Measurements from ENCODE around the gene ZNF808.
"Not testable (repeated sequence)": the region's sequence is repeated elsewhere in the genome, so short reads cannot be mapped to it uniquely, and the experiment has no call there.

The ZNF808 gene

GRCh38 chr19:52535771-52536447 lies 8.4 kb downstream of the ZNF808 start:
- DNase-seq (ENCODE audit: low read depth, low spot score): peak; percentile 3

GRCh38 chr19:52536448-52536800 lies 9.0 kb downstream of the ZNF808 start:
- no peak for DNase-seq (ENCODE audit: low read depth, low spot score)

- not testable (repeated sequence) for DNase-seq (ENCODE audit: low read depth, low spot score)
Measured at GRCh38 chr19:52538815-52539214, 11.3 kb downstream of the ZNF808 start.

- not testable (repeated sequence) for DNase-seq (ENCODE audit: low read depth, low spot score)
Measured at GRCh38 chr19:52541176-52541575, 13.7 kb downstream of the ZNF808 start.

GRCh38 chr19:52541608-52542007 lies 14.1 kb downstream of the ZNF808 start:
- no peak for DNase-seq (ENCODE audit: low read depth, low spot score)

GRCh38 chr19:52542541-52542940 lies 15.1 kb downstream of the ZNF808 start:
- not testable (repeated sequence) for DNase-seq (ENCODE audit: low read depth, low spot score)

- DNase-seq (ENCODE audit: low read depth, low spot score): no peak
Measured at GRCh38 chr19:52542984-52543664, 15.7 kb downstream of the ZNF808 start.

- DNase-seq (ENCODE audit: low read depth, low spot score): no peak
Measured at GRCh38 chr19:52554216-52554971, 26.9 kb downstream of the ZNF808 start.

GRCh38 chr19:52557231-52557995 lies 29.9 kb downstream of the ZNF808 start:
- no peak for DNase-seq (ENCODE audit: low read depth, low spot score)

- not testable (repeated sequence) for DNase-seq (ENCODE audit: low read depth, low spot score)
Measured at GRCh38 chr19:52558732-52559445, 31.4 kb downstream of the ZNF808 start.

- DNase-seq (ENCODE audit: low read depth, low spot score): not testable (repeated sequence)
Measured at GRCh38 chr19:52561611-52562010, 34.1 kb downstream of the ZNF808 start.

GRCh38 chr19:52566121-52566520 lies 38.7 kb downstream of the ZNF808 start:
- DNase-seq (ENCODE audit: low read depth, low spot score): no peak

- no peak for DNase-seq (ENCODE audit: low read depth, low spot score)
Measured at GRCh38 chr19:52566588-52566987, 39.1 kb downstream of the ZNF808 start.

- DNase-seq (ENCODE audit: low read depth, low spot score): no peak
Measured at GRCh38 chr19:52567921-52568320, 40.5 kb downstream of the ZNF808 start.

GRCh38 chr19:52569638-52569999 lies 42.2 kb downstream of the ZNF808 start:
- not testable (repeated sequence) for DNase-seq (ENCODE audit: low read depth, low spot score)

- peak; percentile 73 for DNase-seq (ENCODE audit: low read depth, low spot score)
Measured at GRCh38 chr19:52570000-52570861, 42.8 kb downstream of the ZNF808 start, which contains the start of gene ZNF701. ZNF701 (plus strand) TSS chr19:52570287; CDS start chr19:52574148, 3,861 bp downstream.

GRCh38 chr19:52584736-52585440 lies 57.4 kb downstream of the ZNF808 start:
- DNase-seq (ENCODE audit: low read depth, low spot score): no peak

- DNase-seq (ENCODE audit: low read depth, low spot score): no peak
Measured at GRCh38 chr19:52585604-52586003, 58.1 kb downstream of the ZNF808 start.

- no peak for DNase-seq (ENCODE audit: low read depth, low spot score)
Measured at GRCh38 chr19:52590728-52591127, 63.3 kb downstream of the ZNF808 start.

GRCh38 chr19:52592301-52592700 lies 64.8 kb downstream of the ZNF808 start:
- no peak for DNase-seq (ENCODE audit: low read depth, low spot score)

All from brain pericyte (primary cell).